H1 (cell line): ENCODE results near the gene LY86. TPM values are rescaled to one million over a fixed set of nuclear protein-coding genes. Genes with fewer than 3 reads are reported as not detected.

Experiments used
- CTCF ChIA-PET: fragments of 300-600 bp; sonication (Branson Sonifier 250); formaldehyde crosslinking; loops from one replicate; lab custom pipeline; 2021; ENCODE audit not compliant: partially characterized antibody; lab: Charles Lee
- POLR2A ChIA-PET: fragments of 300-600 bp; sonication (Branson Sonifier 250); formaldehyde crosslinking; loops from one replicate; lab custom pipeline; 2021; ENCODE audit warnings: inconsistent platforms; ENCODE audit not compliant: partially characterized antibody; lab: Charles Lee
- DNase-seq, 2 experiments: peaks; one replicate each; pipeline versions ENCODE4 v3.0.0 to v3.0.0-alpha.2; 2010 to 2022; ENCODE audit warnings: low spot score in 2 of 2, low read depth in 1 of 2, mixed read lengths in 1 of 2
- FAIRE-seq: peaks from 2 replicates; lab custom pipeline; 2011; peaks lifted over from hg19 to GRCh38; lab: Jason Lieb, UNC
- H2AFZ ChIP-seq: 2 replicates; pipeline ENCODE4 v1.8.1; 2012; ENCODE audit warnings: low read length, inconsistent platforms
- H2AK5ac ChIP-seq: 2 replicates; pipeline ENCODE4 v1.6.1; 2013; ENCODE audit warnings: low read depth, low read length
- H2BK120ac ChIP-seq: replicated peaks from 2 replicates; pipeline ENCODE3; 2013; ENCODE audit warnings: low read depth, low read length, inconsistent platforms
- H2BK12ac ChIP-seq: 2 replicates; pipeline ENCODE4 v1.6.1; 2013; ENCODE audit warnings: low read depth, low read length
- H2BK15ac ChIP-seq: 2 replicates; pipeline ENCODE4 v1.6.1; 2013; ENCODE audit warnings: low read length
- H2BK20ac ChIP-seq: 2 replicates; pipeline ENCODE4 v1.6.1; 2013; ENCODE audit warnings: low read length
- H2BK5ac ChIP-seq: 2 replicates; pipeline ENCODE4 v1.6.1; 2013; ENCODE audit warnings: low read depth, low read length
- H3K14ac ChIP-seq: 2 replicates; pipeline ENCODE4 v1.6.1; 2013; ENCODE audit warnings: inconsistent platforms; ENCODE audit not compliant: insufficient read length
- H3K18ac ChIP-seq: 2 replicates; pipeline ENCODE4 v1.6.1; 2013; ENCODE audit warnings: low read length; ENCODE audit errors: extremely low read depth
- H3K23ac ChIP-seq: 2 replicates; pipeline ENCODE4 v1.6.1; 2013; ENCODE audit warnings: inconsistent platforms; ENCODE audit not compliant: insufficient read length
- H3K23me2 ChIP-seq: 2 replicates; pipeline ENCODE4 v1.6.1; 2013; ENCODE audit warnings: low read depth, low read length
- H3K27ac ChIP-seq: 2 replicates; pipeline ENCODE4 v1.6.1; 2011; ENCODE audit warnings: low read depth, low read length, inconsistent platforms
- H3K27me3 ChIP-seq, 4 experiments: replicated peaks in 1 of 4; 1 replicate in 1 of 4; 2 replicates in 3 of 4; pipeline versions ENCODE4 v1.6.1 to v1.8.1; 2011 to 2013; ENCODE audit warnings: low read length in 3 of 4, mild to moderate bottlenecking in 3 of 4, inconsistent platforms in 2 of 4, mixed read lengths in 2 of 4, moderate library complexity in 1 of 4; ENCODE audit not compliant: control insufficient read depth in 3 of 4, insufficient read depth in 3 of 4; ENCODE audit errors: extremely low read depth in 1 of 4
- H3K36me3 ChIP-seq, 4 experiments: 2 replicates each; pipeline versions ENCODE4 v1.6.1 to v1.8.1; 2011 to 2013; ENCODE audit warnings: mild to moderate bottlenecking in 4 of 4, low read length in 3 of 4, moderate library complexity in 2 of 4, control low read depth in 1 of 4, inconsistent platforms in 1 of 4; ENCODE audit not compliant: insufficient read depth in 4 of 4, control insufficient read depth in 2 of 4
- H3K4ac ChIP-seq: replicated peaks from 2 replicates; pipeline ENCODE3; 2013; ENCODE audit warnings: low read length, low read depth, mixed read lengths, inconsistent platforms; ENCODE audit not compliant: insufficient read length
- H3K4me1 ChIP-seq, 4 experiments: replicated peaks in 1 of 4; 1 replicate in 1 of 4; 2 replicates in 3 of 4; pipeline versions ENCODE4 v1.6.1 to v1.8.1; 2011 to 2013; ENCODE audit warnings: low read length in 3 of 4, inconsistent platforms in 2 of 4, mixed read lengths in 1 of 4; ENCODE audit not compliant: insufficient read depth in 4 of 4, control insufficient read depth in 3 of 4
- H3K4me2 ChIP-seq, 2 experiments: 2 replicates each; pipeline versions ENCODE4 v1.6.1 to v1.8.1; 2011 to 2013; ENCODE audit warnings: low read depth in 2 of 2, low read length in 2 of 2, control low read depth in 1 of 2, inconsistent platforms in 1 of 2, mild to moderate bottlenecking in 1 of 2; ENCODE audit not compliant: insufficient read depth in 1 of 2
- H3K4me3 ChIP-seq, 4 experiments: fragments of 200-600, 300-600 bp in 1 of 4; sonication (generic), shearing (Covaris generic), sonication (Bioruptor Twin) in 1 of 4; 2 replicates each; pipeline versions ENCODE4 v1.5.1 to v1.8.1; 2011 to 2016; ENCODE audit warnings: low read length in 4 of 4, low read depth in 3 of 4, control low read depth in 2 of 4, inconsistent platforms in 2 of 4, mild to moderate bottlenecking in 2 of 4, mixed read lengths in 1 of 4, moderate library complexity in 1 of 4; ENCODE audit not compliant: insufficient read depth in 2 of 4; ENCODE audit errors: extremely low read depth in 1 of 4
- H3K56ac ChIP-seq: replicated peaks from 2 replicates; pipeline ENCODE3; 2013; ENCODE audit warnings: low read depth, mild to moderate bottlenecking, mixed read lengths, low read length, inconsistent platforms; ENCODE audit not compliant: insufficient read length
- H3K79me1 ChIP-seq: 2 replicates; pipeline ENCODE4 v1.6.1; 2013; ENCODE audit warnings: low read depth, low read length, control low read depth
- H3K79me2 ChIP-seq, 2 experiments: 2 replicates each; pipeline versions ENCODE4 v1.6.1 to v1.8.1; 2012 to 2013; ENCODE audit warnings: low read length in 2 of 2, mild to moderate bottlenecking in 2 of 2, inconsistent platforms in 1 of 2; ENCODE audit not compliant: insufficient read depth in 2 of 2, control insufficient read depth in 1 of 2
- H3K9ac ChIP-seq, 4 experiments: replicated peaks in 1 of 4; 1 replicate in 1 of 4; 2 replicates in 3 of 4; pipeline versions ENCODE4 v1.6.1 to v1.8.1; 2011 to 2013; ENCODE audit warnings: low read depth in 3 of 4, low read length in 3 of 4, control low read depth in 2 of 4, mild to moderate bottlenecking in 2 of 4, moderate library complexity in 2 of 4, inconsistent platforms in 1 of 4; ENCODE audit errors: extremely low read depth in 1 of 4
- H3K9me3 ChIP-seq, 2 experiments: 2 replicates each; pipeline versions ENCODE4 v1.6.1 to v1.8.1; 2012 to 2013; ENCODE audit warnings: mild to moderate bottlenecking in 2 of 2, moderate library complexity in 2 of 2, control low read depth in 1 of 2, inconsistent platforms in 1 of 2, low read depth in 1 of 2, low read length in 1 of 2, mixed read lengths in 1 of 2; ENCODE audit not compliant: insufficient read depth in 2 of 2
- H4K20me1 ChIP-seq, 2 experiments: replicated peaks in 1 of 2; 2 replicates each; pipeline versions ENCODE3 to v1.8.1; 2011 to 2013; ENCODE audit warnings: inconsistent platforms in 2 of 2, low read length in 2 of 2, mild to moderate bottlenecking in 1 of 2; ENCODE audit not compliant: insufficient read depth in 2 of 2, control insufficient read depth in 1 of 2
- H4K5ac ChIP-seq: 2 replicates; pipeline ENCODE4 v1.6.1; 2013; ENCODE audit warnings: low read length, low read depth, mixed read lengths, inconsistent platforms; ENCODE audit not compliant: insufficient read length
- H4K8ac ChIP-seq: 2 replicates; pipeline ENCODE4 v1.8.0; 2013; ENCODE audit warnings: mild to moderate bottlenecking, moderate library complexity, low read length, inconsistent platforms; ENCODE audit not compliant: insufficient read depth; ENCODE audit errors: extremely low read depth
- H4K91ac ChIP-seq: replicated peaks from 2 replicates; pipeline ENCODE3; 2013; ENCODE audit warnings: low read length, mixed read lengths, inconsistent platforms; ENCODE audit not compliant: insufficient read length
- CREB1 ChIP-seq: IDR thresholded peaks from 2 replicates; pipeline ENCODE4 v1.6.1; 2012; ENCODE audit warnings: inconsistent platforms
- CTBP2 ChIP-seq: IDR thresholded peaks from 2 replicates; pipeline ENCODE4 v1.7.0; 2011; ENCODE audit warnings: borderline replicate concordance, mild to moderate bottlenecking, moderate library complexity, mixed read lengths, low read length; ENCODE audit not compliant: insufficient read depth, insufficient read length
- EGR1 ChIP-seq: IDR thresholded peaks from 2 replicates; pipeline ENCODE4 v1.6.1; 2011; ENCODE audit warnings: low read depth, low read length, borderline replicate concordance
- EP300 ChIP-seq, 2 experiments: IDR thresholded peaks; 1 replicate in 1 of 2; 2 replicates in 1 of 2; pipeline ENCODE4 v1.6.1; 2011 to 2012; ENCODE audit warnings: low read depth in 2 of 2, low read length in 2 of 2, mild to moderate bottlenecking in 2 of 2, borderline replicate concordance in 1 of 2, inconsistent platforms in 1 of 2, moderate library complexity in 1 of 2
- GABPA ChIP-seq: IDR thresholded peaks from 2 replicates; pipeline ENCODE4 v1.6.1; 2011; ENCODE audit warnings: mild to moderate bottlenecking, low read length, moderate library complexity, borderline replicate concordance; ENCODE audit not compliant: insufficient read depth
- KDM5A ChIP-seq: fragments of 200-600 bp; IDR thresholded peaks from 2 replicates; pipeline ENCODE4 v1.7.1; 2012; ENCODE audit warnings: mild to moderate bottlenecking, low read length, inconsistent platforms, mixed read lengths
- RNF2 ChIP-seq: fragments of 200-900, 300-1000 bp; sonication (generic); IDR thresholded peaks from 2 replicates; pipeline ENCODE4 v1.7.1; 2016; ENCODE audit warnings: borderline replicate concordance, low read depth, mild to moderate bottlenecking, antibody characterized with exemption, low read length; ENCODE audit not compliant: poor library complexity, severe bottlenecking; ENCODE audit errors: missing control alignments
- RXRA ChIP-seq: IDR thresholded peaks from 2 replicates; pipeline ENCODE4 v1.6.1; 2011; ENCODE audit warnings: low read depth, mild to moderate bottlenecking, low read length, moderate library complexity; ENCODE audit not compliant: insufficient read depth
- SIRT6 ChIP-seq: IDR thresholded peaks from one replicate; pipeline ENCODE4 v1.7.1; 2012; ENCODE audit warnings: low read length, inconsistent platforms
- USF2 ChIP-seq: IDR thresholded peaks from 2 replicates; pipeline ENCODE4 v1.6.1; 2011; ENCODE audit warnings: low read length, improper control_type of control experiment
- ZNF274 ChIP-seq: IDR thresholded peaks from 2 replicates; pipeline ENCODE4 v1.7.0; 2012; ENCODE audit warnings: low read length, borderline replicate concordance; ENCODE audit errors: extremely low read depth
- WGBS, 2 experiments: shearing (Covaris generic) in 1 of 2; methylation state at CpG; one replicate each; pipeline versions ENCODE4 v1.1.6 to v1.1.7; 2013 to 2015; ENCODE audit warnings: low lambda C conversion rate in 2 of 2, mixed read lengths in 2 of 2, inconsistent platforms in 1 of 2, low coverage in 1 of 2, missing lambda C conversion rate in 1 of 2; ENCODE audit not compliant: insufficient replicate concordance in 2 of 2, insufficient coverage in 1 of 2, insufficient read length in 1 of 2; ENCODE audit errors: extremely low coverage in 1 of 2, missing lambda C conversion rate in 1 of 2; 5-methylcytosine and 5-hydroxymethylcytosine counted together
- polyA plus RNA-seq, 7 experiments: library from polyadenylated mRNA; depleted of rRNA in 3 of 7; stranded (reverse) in 5 of 7; unstranded in 2 of 7; fragments of >200 nt in 5 of 7; fragments of 200-250 nt in 2 of 7; gene quantifications; 1 replicate in 5 of 7; 2 replicates in 1 of 7; 4 replicates in 1 of 7; pipeline versions ENCODE4 v1.2.1 to v1.2.3, GENCODE V29; 2011 to 2013; ENCODE audit warnings: missing spikeins in 2 of 7, mixed read lengths in 2 of 7
- total RNA-seq: library from RNA; stranded (reverse); fragmentation: NEBNext Ultra II Directional; extraction: Animal tissue kit (Norgen Biotek cat#: 25700); gene quantifications from 2 replicates; pipeline ENCODE4 v1.2.1, GENCODE V29; 2021

LY86 gene
- total and polyA plus RNA-seq, 2 of the 8 experiments (the other 6 are each of a cell fraction or from before 2014, with no cell fraction given), result not detected

- H3K79me2 ChIP-seq, result no peaks in the 10 kb centered on the region
- no peak overlapping the region for H3K56ac ChIP-seq
- no peak overlapping the region for H3K27ac ChIP-seq
- H3K4me1 ChIP-seq, result no peaks in the 10 kb centered on the region
- H4K20me1 ChIP-seq, result no peaks in the 10 kb centered on the region
- DNase-seq, result no peak
- no peaks in the 10 kb centered on the region for H3K23me2 ChIP-seq
- no peaks in the 10 kb centered on the region for H3K36me3 ChIP-seq
- FAIRE-seq, result no peak
- H3K23ac ChIP-seq, result no peak overlapping the region
- no peak overlapping the region for H3K4me3 ChIP-seq
- H3K4ac ChIP-seq, result no peak overlapping the region
- no peak overlapping the region for H3K18ac ChIP-seq
- no peak overlapping the region for H3K9ac ChIP-seq
- H4K8ac ChIP-seq, result no peak overlapping the region
- H4K5ac ChIP-seq, result no peak overlapping the region
- H2BK15ac ChIP-seq, result no peak overlapping the region
- no peak overlapping the region for H3K4me2 ChIP-seq
- H3K14ac ChIP-seq, result no peak overlapping the region
- no peak overlapping the region for H2BK120ac ChIP-seq
- no peak overlapping the region for H2BK20ac ChIP-seq
- H2BK12ac ChIP-seq, result no peak overlapping the region
- no peaks in the 10 kb centered on the region for H3K79me1 ChIP-seq
- no peak overlapping the region for H4K91ac ChIP-seq
- no peak overlapping the region for H2AK5ac ChIP-seq
- CTCF ChIA-PET, result interaction anchor here (1.1 to 1.7 kb wide), 4 partner anchors 12 to 52 kb away, joined by 3 read pairs; no protein-coding TSS in a partner anchor
- no peaks in the 10 kb centered on the region for H3K9me3 ChIP-seq
- no peak overlapping the region for H2AFZ ChIP-seq
- WGBS, 2 experiments, result 88% methylated on average over 7 of the region's 7 CpGs; no CpG with 5 or more reads in 1 of the 2 experiments
- POLR2A ChIA-PET, result interaction anchor here (0.9 kb wide), 1 partner anchor 8 kb away, joined by 3 read pairs; no protein-coding TSS in a partner anchor
- no peak overlapping the region for H2BK5ac ChIP-seq
- no peaks in the 10 kb centered on the region for H3K27me3 ChIP-seq
- no peak for TF ChIP-seq RXRA
- no peak for TF ChIP-seq EGR1
- TF ChIP-seq RNF2, result no peak
- TF ChIP-seq GABPA, result no peak
- no peak for TF ChIP-seq CREB1
- TF ChIP-seq USF2, result no peak
- no peak for TF ChIP-seq KDM5A
- no peak for TF ChIP-seq CTBP2
- no peak for TF ChIP-seq ZNF274
- no peak for TF ChIP-seq SIRT6
- no peak for TF ChIP-seq EP300 (IDR thresholded peaks at IDR 0.05; ENCODE audit: borderline replicate concordance in 1 of 2, low read depth in 2 of 2, low read length in 2 of 2)
These were observed 23.8 kb downstream of the LY86 start for GRCh38 chr6:6612308-6612707.
